K562 (cell line): ENCODE data around the gene RTL10. TPM values are rescaled to one million over a fixed set of nuclear protein-coding genes. Genes with fewer than 3 reads are reported as not detected.

ENCODE experiments used
- CBFA2T3 ChIP-seq: fragments of 450-650 bp; IDR thresholded peaks from 2 replicates; pipeline ENCODE4 v1.6.1; 2017
- CREM ChIP-seq: IDR thresholded peaks from 2 replicates; pipeline ENCODE4 v1.6.1; 2014; ENCODE audit warnings: antibody characterized with exemption, low read depth
- EP400 ChIP-seq: fragments of 450-650 bp; IDR thresholded peaks from 2 replicates; pipeline ENCODE4 v1.6.1; 2017; ENCODE audit warnings: antibody characterized with exemption, mild to moderate bottlenecking, moderate library complexity
- ESRRA ChIP-seq: fragments of 450-650 bp; IDR thresholded peaks from 2 replicates; pipeline ENCODE4 v1.6.1; 2014; ENCODE audit warnings: low read depth, mild to moderate bottlenecking, moderate library complexity, borderline replicate concordance
- EWSR1 ChIP-seq: fragments of 450-650 bp; IDR thresholded peaks from 2 replicates; pipeline ENCODE4 v1.6.1; 2018; ENCODE audit warnings: borderline replicate concordance, mild to moderate bottlenecking, low read depth, moderate library complexity; ENCODE audit not compliant: partially characterized antibody
- FOXA1 ChIP-seq: fragments of 450-650 bp; IDR thresholded peaks from 2 replicates; pipeline ENCODE4 v1.6.1; 2016; ENCODE audit warnings: mild to moderate bottlenecking, borderline replicate concordance
- FOXK2 ChIP-seq, 2 experiments: fragments of 450-650 bp; IDR thresholded peaks in 1 of 2; conservative IDR thresholded peaks in 1 of 2; 2 replicates each; pipeline ENCODE4 v1.6.1; 2016; ENCODE audit warnings: low read depth in 2 of 2, mild to moderate bottlenecking in 1 of 2
- GTF2F1 ChIP-seq: IDR thresholded peaks from 2 replicates; pipeline ENCODE4 v1.6.1; 2011; ENCODE audit warnings: low read depth, low read length, improper control_type of control experiment
- HMGN3 ChIP-seq: IDR thresholded peaks from 2 replicates; pipeline ENCODE4 v1.6.1; 2011; ENCODE audit warnings: borderline replicate concordance, low read depth, mild to moderate bottlenecking, mixed read lengths, low read length; ENCODE audit not compliant: insufficient read length; ENCODE audit errors: extremely low read depth
- HNRNPUL1 ChIP-seq: fragments of 200-400 bp; formaldehyde crosslinking; IDR thresholded peaks from 2 replicates; pipeline ENCODE4 v1.6.1; 2017; ENCODE audit warnings: low read length
- MBD2 ChIP-seq: sonication (generic); IDR thresholded peaks from 2 replicates; pipeline ENCODE4 v1.6.1; 2016; ENCODE audit warnings: low read depth, borderline replicate concordance
- MCM5 ChIP-seq: fragments of 450-650 bp; IDR thresholded peaks from 2 replicates; pipeline ENCODE4 v1.6.1; 2016; ENCODE audit warnings: low read depth
- POLR2AphosphoS2 ChIP-seq: IDR thresholded peaks from 2 replicates; pipeline ENCODE4 v1.6.1; 2012; ENCODE audit warnings: low read length, improper control_type of control experiment
- RREB1 ChIP-seq: fragments of 250-450 bp; sonication (Bioruptor Pico); IDR thresholded peaks from 2 replicates; pipeline ENCODE4 v1.4.0; 2020
- TBL1XR1 ChIP-seq, 2 experiments: IDR thresholded peaks; 2 replicates each; pipeline ENCODE4 v1.6.1; 2012; ENCODE audit warnings: improper control_type of control experiment in 2 of 2, low read length in 2 of 2, mild to moderate bottlenecking in 1 of 2
- ZHX1 ChIP-seq: fragments of 150-350 bp; conservative IDR thresholded peaks from 2 replicates; pipeline ENCODE4 v1.6.1; 2014; ENCODE audit warnings: low read length
- ZKSCAN1 ChIP-seq: fragments of 150-350 bp; IDR thresholded peaks from 2 replicates; pipeline ENCODE4 v1.6.1; 2016; ENCODE audit warnings: low read depth, low read length
- ZNF124 ChIP-seq: sonication (generic); formaldehyde crosslinking; IDR thresholded peaks from 2 replicates; pipeline ENCODE4 v1.8.1; 2022; ENCODE audit warnings: missing genetic modification reagents
- ZNF165 ChIP-seq: fragments of 250-450 bp; sonication (Bioruptor Pico); IDR thresholded peaks from 2 replicates; pipeline ENCODE4 v1.4.0; 2020; ENCODE audit warnings: borderline replicate concordance
- ZNF311 ChIP-seq: fragments of 250-450 bp; sonication (Bioruptor Pico); IDR thresholded peaks from 2 replicates; pipeline ENCODE4 v1.4.0; 2020; ENCODE audit warnings: mild to moderate bottlenecking, moderate library complexity
- ZNF431 ChIP-seq: sonication (generic); formaldehyde crosslinking; IDR thresholded peaks from 2 replicates; pipeline ENCODE4 v1.8.0; 2022; ENCODE audit warnings: mild to moderate bottlenecking, missing genetic modification reagents
- polyA plus RNA-seq, 8 experiments: library from polyadenylated mRNA; depleted of rRNA in 4 of 8; stranded (reverse) in 5 of 8; unstranded in 3 of 8; fragments of >200 nt; fragmentation: Nextera tagmentation in 2 of 8; fragmentation: Illumina TruSeq in 1 of 8; extraction: Ambion mirVana in 2 of 8; extraction: Trizol in 1 of 8; gene quantifications; 2 replicates each; pipeline versions ENCODE4 v1.2.1 to v1.2.3, GENCODE V29; 2011 to 2014; ENCODE audit warnings: inconsistent platforms in 1 of 8, missing spikeins in 1 of 8
- total RNA-seq, 7 experiments: library from RNA; depleted of rRNA in 6 of 7; stranded (reverse); fragments of >200 nt in 6 of 7; fragmentation: Illumina TruSeq in 2 of 7; extraction: Trizol in 2 of 7; gene quantifications; 2 replicates each; pipeline versions ENCODE4 v1.2.1 to v1.2.3, GENCODE V29; 2011 to 2021; ENCODE audit warnings: low replicate concordance in 1 of 7

The RTL10 gene
- total and polyA plus RNA-seq, 9 of the 15 experiments (the other 6 are each of a cell fraction or from before 2014, with no cell fraction given): 19.8 to 75.5 (median 32.5) TPM

- TF ChIP-seq RREB1 (peak; percentile 86), POLR2AphosphoS2 (no peak; the same call in 1 of the 2 replicates), HMGN3 (no peak), ZNF431 (CRISPR knock-in tag) (no peak), CREM (no peak), ZKSCAN1 (no peak), ESRRA (no peak), GTF2F1 (peak; percentile 19; the same call in 1 of the 2 replicates), CBFA2T3 (no peak), EP400 (no peak), HNRNPUL1 (no peak), FOXA1 (no peak), TBL1XR1 (IDR thresholded peaks at IDR 0.05; ENCODE audit: low read length in 2 of 2) (0 out of 4 replicates have a peak, but pooled peaks of 1 of the 2 experiments have one; percentile 5), EWSR1 (no peak), ZNF311 (CRISPR knock-in tag) (no peak; the same call in 1 of the 2 replicates), ZHX1 (no peak), MBD2 (no peak), ZNF124 (CRISPR knock-in tag) (no peak), ZNF165 (CRISPR knock-in tag) (peak; percentile 33; the same call in 1 of the 2 replicates), FOXK2 (conservative IDR thresholded peaks at IDR 0.05 in 1 of 2, IDR thresholded peaks at IDR 0.05 in 1 of 2; ENCODE audit: low read depth in 2 of 2) (no peak), MCM5 (no peak)
Observed at GRCh38 chr22:19855504-19856409, 1.1 kb upstream of the RTL10 start (continued).
